HL-60 (cell line): Measurements from ENCODE around the gene NLRP4.

ENCODE experiments used
- DNase-seq, 2 experiments: peaks; one replicate each; pipeline ENCODE4 v3.0.0-alpha.2; 2010 to 2020; ENCODE audit warnings: low read depth in 1 of 2, low spot score in 1 of 2
- H3K27ac ChIP-seq: fragments of 250-450 bp; sonication (Bioruptor Pico); replicated peaks from 2 replicates; pipeline ENCODE4 v1.5.1; 2020; ENCODE audit warnings: mild to moderate bottlenecking, moderate library complexity
- H3K27me3 ChIP-seq: fragments of 250-450 bp; sonication (Bioruptor Pico); 2 replicates; pipeline ENCODE4 v1.5.1; 2021; ENCODE audit warnings: mild to moderate bottlenecking, moderate library complexity; ENCODE audit not compliant: insufficient read depth, poor library complexity, severe bottlenecking
- H3K4me3 ChIP-seq: replicated peaks from 2 replicates; pipeline ENCODE4 v1.5.1; 2011; ENCODE audit warnings: mild to moderate bottlenecking, control low read depth, low read length; ENCODE audit not compliant: insufficient read depth
- GABPA ChIP-seq: IDR thresholded peaks from 2 replicates; pipeline ENCODE4 v1.6.1; 2012; ENCODE audit warnings: low read depth
- POLR2AphosphoS5 ChIP-seq: IDR thresholded peaks from 2 replicates; pipeline ENCODE4 v1.6.1; 2012; ENCODE audit warnings: low read depth
- SPI1 ChIP-seq: IDR thresholded peaks from 2 replicates; pipeline ENCODE4 v1.6.1; 2012; ENCODE audit warnings: low read depth, mild to moderate bottlenecking, borderline replicate concordance
- TF ChIP-seq, protein P1 (sequence below): IDR thresholded peaks from one replicate; pipeline ENCODE4 v1.5.1; 2011; ENCODE audit warnings: low read length, control low read depth, inconsistent platforms; ENCODE audit not compliant: insufficient read depth
- TF ChIP-seq, protein P2 (sequence below): IDR thresholded peaks from 2 replicates; pipeline ENCODE4 v1.6.1; 2012; ENCODE audit warnings: low read depth; ENCODE audit not compliant: insufficient replicate concordance

Gene NLRP4

DNA sequence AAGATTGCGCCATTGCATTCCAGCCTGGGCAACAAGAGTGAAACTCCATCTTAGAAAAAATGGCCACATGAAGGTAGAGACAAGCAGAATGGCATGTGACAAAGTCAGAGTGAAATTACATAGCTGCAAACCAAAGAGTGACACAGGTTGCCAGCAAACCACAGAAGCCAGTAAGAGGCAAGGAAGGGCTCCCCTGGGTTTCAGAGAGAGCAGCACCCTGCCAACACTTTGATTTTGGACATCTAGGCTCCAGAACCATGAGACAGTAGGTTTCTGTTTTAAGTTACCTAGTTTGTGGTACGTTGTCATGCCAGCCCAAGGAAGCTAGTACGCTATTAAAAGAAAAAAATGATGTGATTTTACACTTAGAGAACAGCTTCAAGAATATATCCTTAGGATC is 1.9 kb downstream of the NLRP4 start:
- TF ChIP-seq GABPA (no peak), POLR2AphosphoS5 (no peak)
- no peak overlapping the region for H3K4me3 ChIP-seq
- no peaks in the 10 kb centered on the region for H3K27me3 ChIP-seq
- H3K27ac ChIP-seq, result no peak overlapping the region
- no peak for DNase-seq

DNA sequence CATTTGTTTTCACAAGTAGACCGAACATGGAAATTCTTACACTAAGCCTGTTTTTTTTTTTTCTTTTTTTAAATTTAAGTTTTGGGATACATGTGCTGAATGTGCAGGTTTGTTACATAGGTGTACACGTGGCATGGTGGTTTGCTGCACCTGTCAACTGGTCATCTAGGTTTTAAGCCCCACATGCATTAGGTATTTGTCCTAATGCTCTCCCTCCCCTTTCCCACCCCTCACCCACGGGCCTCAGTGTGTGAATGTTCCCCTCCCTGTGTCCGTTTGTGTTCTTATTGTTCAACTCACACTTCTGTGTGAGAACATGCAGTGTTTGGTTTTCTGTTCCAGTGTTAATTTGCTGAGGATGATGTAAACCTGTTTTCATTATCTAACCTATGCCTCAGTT is 2.6 kb downstream of the NLRP4 start:
- no peak for TF ChIP-seq SPI1
- TF ChIP-seq, protein P1, sequence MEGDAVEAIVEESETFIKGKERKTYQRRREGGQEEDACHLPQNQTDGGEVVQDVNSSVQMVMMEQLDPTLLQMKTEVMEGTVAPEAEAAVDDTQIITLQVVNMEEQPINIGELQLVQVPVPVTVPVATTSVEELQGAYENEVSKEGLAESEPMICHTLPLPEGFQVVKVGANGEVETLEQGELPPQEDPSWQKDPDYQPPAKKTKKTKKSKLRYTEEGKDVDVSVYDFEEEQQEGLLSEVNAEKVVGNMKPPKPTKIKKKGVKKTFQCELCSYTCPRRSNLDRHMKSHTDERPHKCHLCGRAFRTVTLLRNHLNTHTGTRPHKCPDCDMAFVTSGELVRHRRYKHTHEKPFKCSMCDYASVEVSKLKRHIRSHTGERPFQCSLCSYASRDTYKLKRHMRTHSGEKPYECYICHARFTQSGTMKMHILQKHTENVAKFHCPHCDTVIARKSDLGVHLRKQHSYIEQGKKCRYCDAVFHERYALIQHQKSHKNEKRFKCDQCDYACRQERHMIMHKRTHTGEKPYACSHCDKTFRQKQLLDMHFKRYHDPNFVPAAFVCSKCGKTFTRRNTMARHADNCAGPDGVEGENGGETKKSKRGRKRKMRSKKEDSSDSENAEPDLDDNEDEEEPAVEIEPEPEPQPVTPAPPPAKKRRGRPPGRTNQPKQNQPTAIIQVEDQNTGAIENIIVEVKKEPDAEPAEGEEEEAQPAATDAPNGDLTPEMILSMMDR, result no peak
- TF ChIP-seq GABPA, result no peak
- TF ChIP-seq POLR2AphosphoS5, result no peak
- TF ChIP-seq, protein P2, sequence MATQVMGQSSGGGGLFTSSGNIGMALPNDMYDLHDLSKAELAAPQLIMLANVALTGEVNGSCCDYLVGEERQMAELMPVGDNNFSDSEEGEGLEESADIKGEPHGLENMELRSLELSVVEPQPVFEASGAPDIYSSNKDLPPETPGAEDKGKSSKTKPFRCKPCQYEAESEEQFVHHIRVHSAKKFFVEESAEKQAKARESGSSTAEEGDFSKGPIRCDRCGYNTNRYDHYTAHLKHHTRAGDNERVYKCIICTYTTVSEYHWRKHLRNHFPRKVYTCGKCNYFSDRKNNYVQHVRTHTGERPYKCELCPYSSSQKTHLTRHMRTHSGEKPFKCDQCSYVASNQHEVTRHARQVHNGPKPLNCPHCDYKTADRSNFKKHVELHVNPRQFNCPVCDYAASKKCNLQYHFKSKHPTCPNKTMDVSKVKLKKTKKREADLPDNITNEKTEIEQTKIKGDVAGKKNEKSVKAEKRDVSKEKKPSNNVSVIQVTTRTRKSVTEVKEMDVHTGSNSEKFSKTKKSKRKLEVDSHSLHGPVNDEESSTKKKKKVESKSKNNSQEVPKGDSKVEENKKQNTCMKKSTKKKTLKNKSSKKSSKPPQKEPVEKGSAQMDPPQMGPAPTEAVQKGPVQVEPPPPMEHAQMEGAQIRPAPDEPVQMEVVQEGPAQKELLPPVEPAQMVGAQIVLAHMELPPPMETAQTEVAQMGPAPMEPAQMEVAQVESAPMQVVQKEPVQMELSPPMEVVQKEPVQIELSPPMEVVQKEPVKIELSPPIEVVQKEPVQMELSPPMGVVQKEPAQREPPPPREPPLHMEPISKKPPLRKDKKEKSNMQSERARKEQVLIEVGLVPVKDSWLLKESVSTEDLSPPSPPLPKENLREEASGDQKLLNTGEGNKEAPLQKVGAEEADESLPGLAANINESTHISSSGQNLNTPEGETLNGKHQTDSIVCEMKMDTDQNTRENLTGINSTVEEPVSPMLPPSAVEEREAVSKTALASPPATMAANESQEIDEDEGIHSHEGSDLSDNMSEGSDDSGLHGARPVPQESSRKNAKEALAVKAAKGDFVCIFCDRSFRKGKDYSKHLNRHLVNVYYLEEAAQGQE, result no peak
- no peaks in the 10 kb centered on the region for H3K27me3 ChIP-seq
- DNase-seq, result no peak
- H3K27ac ChIP-seq, result no peak overlapping the region
- H3K4me3 ChIP-seq, result no peak overlapping the region

DNA sequence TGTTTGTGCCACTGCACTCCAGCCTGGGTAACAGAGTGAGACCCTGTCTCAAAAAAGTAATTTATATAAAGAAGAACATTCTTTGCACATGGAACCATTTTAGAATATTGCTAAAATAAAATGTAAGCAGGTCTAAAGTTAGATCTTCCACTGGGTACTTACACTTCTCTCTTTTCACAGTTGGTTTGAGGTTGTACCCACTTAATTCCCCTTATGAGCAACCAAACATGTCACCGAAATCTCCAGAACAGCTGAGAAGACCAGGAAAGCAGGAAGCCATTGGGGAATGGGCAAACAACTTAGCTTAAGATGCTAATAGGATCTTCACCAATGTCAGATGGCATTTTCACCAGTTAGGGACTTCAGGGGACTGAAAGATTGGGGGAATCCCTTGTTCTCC is 18.8 kb downstream of the NLRP4 start:
- Histone ChIP-seq H3K27me3 (no peaks in the 10 kb centered on the region), H3K27ac (no peak overlapping the region)

DNA sequence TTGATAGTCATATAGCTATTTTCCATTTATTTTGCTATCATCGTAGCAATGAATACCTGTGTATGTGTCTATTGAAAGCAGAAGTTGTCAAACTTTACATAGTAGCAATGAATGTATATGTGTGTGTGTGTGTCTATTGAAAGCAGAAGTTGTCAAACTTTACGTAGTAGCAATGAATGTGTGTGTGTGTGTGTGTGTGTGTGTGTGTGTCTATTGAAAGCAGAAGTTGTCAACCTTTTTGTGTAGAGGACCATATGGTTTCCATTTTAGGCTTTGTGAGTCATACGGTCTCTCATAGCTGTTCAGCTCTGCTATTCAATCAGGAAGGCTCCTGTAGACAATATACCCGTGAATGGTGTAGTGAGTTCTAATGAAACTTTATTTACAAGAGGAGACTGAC is 20.8 kb downstream of the NLRP4 start:
- no peak for DNase-seq
- Histone ChIP-seq H3K27me3 (no peaks in the 10 kb centered on the region), H3K27ac (no peak overlapping the region), H3K4me3 (no peak overlapping the region)
- TF ChIP-seq, protein P1, result no peak
- TF ChIP-seq GABPA (no peak), POLR2AphosphoS5 (no peak), SPI1 (no peak)
- TF ChIP-seq, protein P2, result no peak

More for the DNA sequence above, 18.8 kb downstream of the NLRP4 start:
- DNase-seq, result no peak
- H3K4me3 ChIP-seq, result no peak overlapping the region
- TF ChIP-seq, protein P2, result no peak
- TF ChIP-seq POLR2AphosphoS5, result no peak
- no peak for TF ChIP-seq GABPA
- TF ChIP-seq, protein P1, result no peak
- no peak for TF ChIP-seq SPI1
